HG03039 (cell line): ENCODE measurements around the gene TMPRSS6.

ENCODE experiments used
- ATAC-seq: cut with Tn5 transposase; IDR thresholded peaks from one replicate; pipeline ENCODE4 v1.9.1; 2021; ENCODE audit warnings: mild to moderate bottlenecking, moderate library complexity; ENCODE audit not compliant: unreplicated experiment

Gene TMPRSS6

DNA sequence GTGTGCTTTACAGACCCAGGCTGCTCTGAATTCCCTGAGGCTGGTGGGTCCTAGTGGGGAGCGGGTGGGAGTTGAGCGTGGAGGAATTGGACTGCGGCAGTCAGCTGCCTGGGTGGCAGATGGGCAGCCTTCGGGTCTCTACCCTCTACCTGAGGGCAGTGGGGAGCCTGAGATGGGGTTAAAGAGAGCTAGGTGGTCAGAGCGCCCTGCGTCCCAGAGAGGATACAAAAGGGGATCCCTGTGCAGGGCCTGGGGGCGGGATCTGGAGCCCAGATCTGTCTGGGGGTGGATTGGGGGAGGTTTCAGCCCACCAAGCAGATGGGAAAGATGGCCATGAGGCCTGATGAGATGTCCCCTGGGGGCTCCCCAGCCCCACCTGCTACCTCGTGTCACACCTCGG, 39.8 kb downstream of the TMPRSS6 start:
- ATAC-seq = no peak

DNA sequence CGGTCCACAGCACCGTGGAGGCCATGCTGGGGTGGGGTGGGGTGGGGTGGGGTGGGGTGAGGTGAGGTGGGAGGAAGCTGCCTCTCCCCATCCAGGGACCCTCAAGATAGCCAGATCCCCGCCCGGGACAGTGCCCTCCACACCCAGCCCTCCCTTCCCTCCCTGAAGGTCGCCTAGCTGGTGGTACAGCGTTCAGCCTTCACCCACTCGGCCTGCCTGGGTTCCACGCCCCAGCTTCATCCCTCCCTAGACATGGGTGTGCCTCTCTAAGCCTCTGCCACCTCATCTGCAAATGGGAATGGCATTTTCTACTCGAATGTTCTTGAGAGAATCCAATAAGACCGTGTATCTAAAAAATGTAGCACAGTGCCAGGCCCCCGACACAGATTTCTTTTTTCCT, 40.2 kb downstream of the TMPRSS6 start:
- no peak for ATAC-seq

DNA sequence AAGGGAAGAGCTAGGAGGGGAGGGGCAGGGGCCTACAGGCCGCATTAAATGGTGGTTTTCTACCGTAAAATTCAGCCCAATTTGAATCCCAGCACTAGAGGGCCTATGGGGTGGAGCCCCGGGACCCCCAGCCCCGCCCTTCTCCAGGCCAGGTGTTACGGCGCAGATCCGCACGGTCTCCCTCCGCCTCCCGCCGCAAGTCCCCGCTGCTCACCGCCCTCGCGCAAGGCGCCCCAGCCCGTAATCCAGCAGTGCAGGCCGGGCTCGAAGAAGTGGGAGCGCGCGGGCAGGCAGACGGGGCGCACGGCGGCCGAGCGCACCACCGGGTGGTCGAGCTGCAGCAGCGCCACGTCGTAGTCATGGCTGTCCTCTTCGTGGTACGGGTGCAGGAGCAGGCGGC, 40.7 kb downstream of the TMPRSS6 start:
- ATAC-seq = no peak

DNA sequence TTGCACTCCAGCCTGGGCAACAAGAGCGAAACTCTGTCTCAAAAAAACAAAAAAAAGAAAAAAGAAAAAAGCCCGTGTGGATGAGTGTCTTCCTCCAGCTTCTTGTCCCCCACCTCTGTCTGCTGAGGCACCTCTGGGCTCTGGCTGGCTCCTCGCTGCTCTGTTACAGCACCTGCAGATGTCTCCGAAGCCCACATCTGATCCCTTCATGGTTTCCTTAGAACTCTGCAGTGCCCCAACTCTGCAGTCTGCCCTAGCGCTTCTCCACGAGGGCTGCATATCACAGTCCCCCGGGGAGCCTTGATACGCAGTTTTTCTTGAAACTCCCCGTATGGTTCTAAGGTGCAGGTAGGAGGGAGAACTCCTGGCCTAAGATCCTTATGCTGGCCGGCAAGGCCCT, 42.1 kb downstream of the TMPRSS6 start:
- ATAC-seq = no peak

DNA sequence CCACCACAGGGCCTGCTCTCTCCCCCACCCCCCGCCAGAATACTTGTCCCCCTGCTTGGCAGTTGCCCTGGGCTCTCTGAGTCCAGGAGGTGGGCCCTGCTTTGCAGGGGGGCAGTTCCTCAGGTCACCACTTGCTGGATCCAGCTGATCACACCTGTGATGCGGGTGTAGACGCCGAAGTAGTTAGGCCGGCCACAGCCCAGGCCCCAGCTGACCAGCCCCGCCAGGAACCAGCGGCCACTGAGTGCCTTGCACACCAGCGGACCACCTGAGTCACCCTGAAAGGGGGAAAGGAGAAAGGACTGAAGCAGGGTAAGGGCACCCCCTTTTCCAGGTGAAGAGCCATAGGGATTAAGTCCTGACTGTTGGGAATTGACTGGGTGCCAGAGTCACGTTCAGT, 43.6 kb downstream of the TMPRSS6 start:
- no peak for ATAC-seq

DNA sequence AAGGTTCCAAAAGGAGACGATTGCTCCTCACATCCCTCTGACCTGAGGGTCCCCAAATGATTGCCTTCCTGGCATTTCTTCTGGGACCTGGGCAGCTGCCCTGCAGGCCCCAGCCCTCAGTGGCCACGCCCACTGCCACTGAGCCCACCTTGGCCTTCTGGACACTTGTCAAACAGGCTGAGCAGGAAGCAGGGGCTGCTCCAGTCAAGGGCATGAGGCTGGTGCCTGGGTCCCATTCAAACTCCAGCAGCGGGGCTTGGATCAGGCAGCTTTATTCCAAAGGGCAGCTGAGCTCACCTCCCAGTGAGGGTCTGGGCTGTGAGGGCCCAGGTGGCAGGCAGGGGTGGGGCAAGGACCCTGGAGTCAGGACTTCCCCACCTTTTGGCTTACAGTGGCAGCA, 44.3 kb downstream of the TMPRSS6 start:
- no peak for ATAC-seq

DNA sequence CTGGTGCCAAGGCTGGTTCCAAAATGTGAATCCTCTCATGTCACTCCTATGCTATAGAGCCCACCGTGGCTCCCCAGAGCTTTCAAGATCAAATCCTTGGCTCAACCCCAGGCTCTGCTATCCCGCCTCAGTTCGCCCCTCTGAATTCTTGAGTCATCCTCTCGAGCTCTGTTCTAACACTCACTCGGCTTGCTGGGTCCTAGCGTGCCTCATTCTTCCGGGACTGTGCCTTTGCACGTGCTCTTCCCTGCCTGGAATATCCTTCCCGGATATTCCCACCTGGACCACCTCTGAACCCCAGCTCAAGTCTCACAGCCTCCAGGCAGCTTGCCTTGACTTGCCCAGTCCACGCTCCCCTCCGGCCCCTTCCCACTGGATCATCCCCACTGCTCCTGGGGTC, 45.0 kb downstream of the TMPRSS6 start:
- no peak for ATAC-seq

DNA sequence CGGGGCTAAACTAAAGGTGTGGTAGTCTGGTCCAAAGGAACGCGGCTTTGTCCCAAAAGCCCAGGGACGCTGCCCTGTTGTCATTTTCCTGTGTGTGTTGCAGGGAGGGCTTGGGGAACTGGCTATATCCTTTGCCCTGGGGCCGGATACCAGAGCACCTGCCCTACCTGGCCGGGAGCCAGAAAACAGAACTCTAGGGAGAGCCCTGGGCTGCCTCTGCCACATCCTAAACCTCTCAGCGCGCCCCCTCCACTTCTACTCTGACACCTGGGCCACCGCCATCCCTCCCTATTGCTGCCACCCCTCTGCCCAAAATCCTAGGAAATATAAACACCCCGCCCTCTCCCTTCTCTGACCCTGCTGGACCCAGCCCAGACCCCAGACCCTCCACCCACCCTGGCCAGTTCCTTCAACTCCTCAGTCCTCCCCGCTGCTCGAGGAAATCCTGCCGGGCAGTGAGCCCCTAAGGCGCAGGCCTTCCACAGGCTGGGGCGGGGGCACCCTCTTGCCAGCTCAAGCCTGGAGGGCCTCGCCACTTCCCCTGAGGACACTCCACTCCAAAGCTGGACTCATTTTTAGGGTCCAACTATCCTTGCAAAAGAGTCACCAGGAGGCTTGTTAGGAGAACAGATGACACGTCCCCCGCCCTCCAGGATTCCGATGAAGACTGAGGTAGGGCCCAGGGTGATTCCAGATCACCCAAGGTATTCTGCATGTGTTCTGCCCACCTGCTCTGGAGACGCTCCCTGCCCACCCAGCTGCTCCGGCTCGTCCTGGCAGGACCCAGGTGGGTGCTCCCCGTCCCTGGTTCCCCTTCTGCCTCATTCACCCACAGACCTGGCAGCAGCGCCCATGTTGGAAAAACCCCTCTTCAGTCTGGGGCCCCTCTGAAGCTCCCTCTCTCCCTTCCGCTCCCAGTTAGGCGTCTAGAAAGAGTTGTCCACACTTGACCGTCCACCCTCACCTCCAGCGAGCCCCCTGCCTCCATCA, 45.8 kb downstream of the TMPRSS6 start:
- no peak for ATAC-seq

DNA sequence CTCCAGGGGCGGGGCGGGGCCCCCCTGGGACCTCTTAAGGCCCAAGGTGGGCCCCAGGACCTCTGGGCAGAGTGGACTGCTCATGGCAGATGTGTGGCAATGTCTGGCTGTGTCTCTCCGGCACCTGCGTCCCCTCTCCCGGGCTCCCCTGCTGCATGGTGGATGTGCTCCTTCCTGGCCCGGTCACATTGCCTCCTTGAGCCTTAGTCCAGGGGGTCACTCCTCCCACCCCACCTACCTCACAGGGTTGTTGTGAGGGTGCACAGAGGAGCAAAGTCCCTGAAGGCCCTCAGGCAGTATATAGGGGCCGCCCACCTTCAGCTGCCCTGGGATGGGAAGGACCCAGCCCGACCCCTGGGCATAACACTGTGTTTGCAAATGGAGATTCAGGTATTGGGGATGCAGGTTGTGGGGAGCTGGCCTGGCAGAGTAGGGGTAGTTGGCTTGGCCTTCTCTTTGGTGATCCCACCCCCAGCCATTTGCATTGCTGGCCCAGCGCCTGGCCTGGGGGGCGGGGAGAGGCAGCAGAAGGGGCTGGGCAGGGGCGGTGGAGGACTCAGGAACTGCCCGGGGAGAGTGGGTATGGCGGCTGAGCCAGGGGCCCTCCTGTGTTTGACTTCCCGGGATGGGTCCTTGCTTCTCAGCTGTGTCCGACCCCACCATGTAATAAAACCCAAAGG, 46.7 kb downstream of the TMPRSS6 start:
- ATAC-seq = no peak

DNA sequence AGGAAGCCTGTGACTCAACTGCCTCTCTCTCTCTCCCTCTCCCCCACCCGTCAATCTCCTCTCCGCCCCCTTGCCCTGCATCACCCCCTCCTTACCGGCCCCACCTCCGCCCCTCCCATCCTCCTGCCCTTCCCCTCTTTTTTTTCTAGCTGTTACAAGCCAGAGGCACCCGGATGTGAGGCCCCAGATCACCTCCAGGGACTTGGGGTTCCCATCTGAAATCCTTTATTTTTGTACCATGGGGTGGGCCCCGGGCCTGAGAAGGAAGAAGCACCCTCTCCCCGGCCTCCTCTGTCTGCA, 47.2 kb downstream of the TMPRSS6 start:
- no peak for ATAC-seq

DNA sequence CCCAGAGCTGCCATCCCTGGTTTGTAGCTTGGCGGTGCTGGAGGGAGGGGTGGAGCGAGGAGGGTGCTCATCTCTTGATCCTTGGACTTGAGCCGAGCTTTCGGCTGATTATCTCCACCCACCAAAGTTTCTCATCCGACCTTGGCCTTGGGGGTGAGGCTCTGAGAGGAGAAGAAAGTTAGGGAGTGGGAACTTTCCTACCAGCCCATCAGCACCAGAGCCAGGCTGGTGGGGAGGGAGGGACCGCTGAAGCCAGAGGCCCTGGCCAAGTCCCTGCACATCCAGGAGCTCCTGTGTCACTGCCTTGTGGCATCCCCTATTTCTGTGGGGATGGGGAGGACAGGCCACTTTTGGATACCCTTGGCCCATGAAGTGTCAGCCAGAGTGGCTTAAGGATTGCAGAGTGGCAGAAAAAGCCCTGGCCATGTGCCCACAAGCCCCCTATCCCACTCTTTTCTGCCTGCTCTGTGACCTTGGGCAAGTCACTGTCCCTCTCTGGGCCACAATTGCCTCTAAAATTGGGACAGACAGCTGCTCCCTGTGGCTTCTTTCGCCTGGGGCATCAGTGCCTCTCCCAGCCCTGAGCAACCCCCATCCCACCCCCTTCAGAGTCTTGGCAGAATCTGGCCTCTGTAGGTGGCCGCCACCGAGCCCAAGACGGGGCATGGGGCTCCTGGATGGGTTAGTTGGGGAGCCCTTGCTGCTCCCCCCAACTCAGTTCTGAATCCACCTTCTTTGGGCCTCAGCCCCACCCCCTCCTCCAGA, 47.7 kb downstream of the TMPRSS6 start:
- no peak for ATAC-seq

DNA sequence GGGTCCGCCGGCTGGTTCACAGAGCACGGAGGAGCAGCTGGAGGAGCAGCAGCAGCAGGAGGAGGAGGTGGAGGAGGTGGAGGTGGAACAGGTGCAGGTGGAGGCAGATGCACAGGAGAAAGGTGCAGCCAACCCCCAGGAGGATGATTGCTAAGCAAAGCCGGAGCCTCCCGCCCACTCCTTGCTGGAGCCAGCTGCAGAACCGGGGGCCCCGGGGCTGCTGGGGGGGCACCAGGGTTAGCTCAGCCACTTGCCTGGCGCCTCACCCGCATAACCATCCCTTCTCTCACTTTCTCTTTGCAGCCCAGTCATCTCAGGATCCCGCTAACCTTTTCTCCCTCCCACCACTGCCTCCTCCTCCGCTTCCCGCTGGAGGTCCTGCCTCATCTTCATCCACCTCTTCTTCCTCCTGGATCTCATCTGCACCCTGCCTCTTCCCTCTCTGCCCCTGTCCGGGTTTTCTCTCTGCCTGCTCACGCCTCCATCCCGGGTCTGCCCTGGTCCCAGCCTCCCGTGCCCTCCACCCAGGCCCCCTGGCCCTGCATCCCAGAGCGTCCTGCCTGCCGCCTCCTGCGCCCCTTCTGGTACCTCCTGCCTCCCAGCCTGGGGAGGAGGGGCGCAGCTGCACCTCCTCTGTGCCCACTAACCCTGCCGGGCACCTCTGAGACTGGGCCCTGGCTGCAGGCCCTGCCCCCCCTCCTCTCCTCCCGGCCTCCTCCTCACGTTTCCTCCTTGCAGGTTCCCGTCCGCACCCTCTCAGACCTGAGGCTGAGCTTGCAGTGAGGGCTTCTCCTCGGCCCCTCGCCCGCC, 48.5 kb downstream of the TMPRSS6 start:
- no peak for ATAC-seq

DNA sequence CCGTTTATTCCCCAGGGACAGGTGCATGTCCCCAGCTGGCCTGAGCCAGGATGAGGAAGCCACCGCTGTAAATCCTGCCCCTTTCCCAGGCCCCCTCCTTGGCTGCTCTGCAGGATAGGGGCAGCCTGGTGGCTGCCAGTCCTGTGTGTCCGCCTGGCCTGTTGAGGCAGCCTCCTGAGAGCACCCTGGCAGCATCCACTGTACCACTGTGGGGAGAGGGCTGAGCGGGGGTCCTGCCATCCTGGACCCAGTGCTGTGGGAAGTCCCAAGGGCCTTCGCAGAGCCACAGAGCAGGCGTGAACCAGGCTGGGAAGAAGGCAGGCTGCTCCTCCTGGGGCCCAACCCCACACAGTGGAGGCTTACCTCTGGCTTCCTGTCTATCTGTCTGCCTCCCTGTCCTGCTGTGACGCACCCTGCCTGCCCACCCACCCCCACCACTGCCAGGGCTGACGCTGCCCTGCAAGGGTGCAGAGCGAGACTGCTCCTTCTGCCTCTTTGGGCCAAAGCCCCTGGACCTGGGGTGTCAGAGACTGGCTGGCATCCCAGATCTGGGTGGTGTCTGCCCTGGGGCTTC, 49.5 kb downstream of the TMPRSS6 start:
- no peak for ATAC-seq

DNA sequence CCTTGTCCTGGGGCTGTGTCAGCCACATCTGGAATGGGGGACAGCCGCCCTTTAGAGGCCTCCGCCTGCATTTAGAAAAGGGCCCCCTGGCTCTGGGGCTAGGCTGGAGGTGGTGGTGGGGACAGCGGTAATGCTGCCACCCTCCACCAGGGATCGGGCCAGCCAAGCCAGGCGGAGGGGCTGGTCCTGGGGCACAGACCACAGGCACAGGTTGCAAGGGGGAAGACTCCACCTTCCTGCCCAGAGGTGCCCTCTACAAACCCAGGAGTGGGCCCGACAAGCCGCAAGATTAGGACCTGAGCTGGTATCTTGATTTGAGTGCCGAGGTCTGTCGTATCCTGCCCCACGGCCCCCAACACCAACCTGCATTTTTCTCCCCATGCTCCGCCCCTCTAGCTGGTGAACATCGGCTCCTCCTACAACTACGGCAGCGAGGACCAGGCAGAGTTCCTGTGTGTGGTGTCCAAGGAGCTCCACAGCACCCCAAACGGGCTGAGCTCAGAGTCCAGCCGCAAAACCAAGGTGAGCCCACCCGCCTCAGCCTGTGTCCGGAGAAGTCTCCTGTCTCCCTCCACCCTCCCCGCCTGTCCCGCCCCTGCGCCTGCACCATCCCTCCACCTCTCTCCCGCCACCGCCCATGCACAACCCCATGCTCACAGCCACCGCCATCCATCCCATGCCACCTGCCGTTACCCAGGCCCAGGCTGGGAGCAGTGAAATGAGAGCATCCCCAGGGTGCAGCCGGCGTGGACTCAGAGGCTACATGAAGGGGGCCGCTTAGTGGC, 50.4 kb downstream of the TMPRSS6 start:
- ATAC-seq = no peak

DNA sequence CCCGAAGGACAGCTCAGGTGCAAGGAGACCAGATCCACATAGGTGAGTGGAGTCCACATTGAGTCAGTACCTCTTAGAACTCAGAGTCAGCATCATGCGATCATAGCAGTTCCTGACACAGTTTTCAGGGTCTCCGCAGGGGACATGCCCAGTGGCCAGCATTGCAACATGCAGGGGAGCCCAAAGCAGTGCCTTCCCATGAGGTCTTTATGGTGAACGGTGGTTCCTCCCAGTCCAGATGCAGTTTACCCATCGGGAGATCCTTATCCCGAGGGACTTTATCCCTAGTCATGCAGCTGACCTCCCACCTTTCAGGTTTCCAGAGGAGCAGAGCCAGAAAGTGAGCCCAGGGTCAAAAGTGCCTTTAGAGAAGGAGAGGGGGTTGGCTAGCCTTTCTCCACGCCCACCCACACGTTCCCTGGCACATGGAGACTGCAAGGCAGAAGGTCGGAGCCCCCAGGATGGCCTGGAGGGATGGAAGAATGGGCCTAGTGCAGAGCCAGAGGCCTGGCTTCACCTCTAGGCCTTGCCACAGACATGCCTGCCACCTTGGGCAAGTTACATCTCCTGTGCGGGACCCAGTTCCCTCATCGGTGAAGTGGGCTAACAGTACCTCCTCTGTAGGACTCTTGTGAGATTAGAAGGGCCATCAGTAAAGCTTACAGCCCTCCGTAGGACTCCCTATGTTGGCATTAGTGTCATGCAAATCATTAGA, 51.6 kb downstream of the TMPRSS6 start:
- ATAC-seq = no peak

DNA sequence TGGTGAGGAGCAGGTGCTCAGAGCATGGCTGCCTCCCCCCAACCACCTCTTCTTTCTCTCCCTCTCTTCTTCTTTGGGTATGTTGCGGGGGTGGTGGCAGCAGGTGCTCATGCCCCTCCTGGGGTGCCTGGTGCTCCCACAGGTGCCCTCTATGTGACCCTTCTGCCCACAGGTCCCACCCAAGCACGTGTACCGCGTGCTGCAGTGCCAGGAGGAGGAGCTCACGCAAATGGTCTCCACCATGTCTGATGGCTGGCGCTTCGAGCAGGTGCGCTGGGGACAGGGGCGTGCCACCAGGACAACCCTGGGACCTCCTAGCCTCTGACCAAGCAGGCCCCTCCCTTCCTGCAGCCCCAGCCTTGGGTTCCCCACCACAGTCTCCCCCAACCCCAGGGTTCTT, 52.3 kb downstream of the TMPRSS6 start:
- ATAC-seq = no peak

DNA sequence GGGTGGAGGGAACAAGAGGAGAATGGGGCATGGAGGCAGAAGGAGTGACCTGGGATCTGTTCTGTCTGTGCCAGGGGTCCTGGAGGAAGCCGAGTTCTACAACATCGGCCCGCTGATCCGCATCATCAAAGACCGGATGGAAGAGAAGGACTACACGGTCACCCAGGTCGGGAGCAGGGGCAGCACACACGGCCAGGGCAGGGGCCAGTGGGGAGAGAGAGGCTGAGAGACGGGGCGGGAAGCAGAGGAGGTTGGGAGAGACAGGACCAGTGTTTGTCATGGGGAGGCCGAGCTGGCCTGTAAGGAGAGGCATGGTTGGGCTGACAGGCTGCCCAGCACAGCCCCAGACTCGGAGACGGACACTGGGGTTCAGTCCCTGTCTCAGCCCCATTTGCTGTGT, 53.3 kb downstream of the TMPRSS6 start:
- ATAC-seq = no peak

DNA sequence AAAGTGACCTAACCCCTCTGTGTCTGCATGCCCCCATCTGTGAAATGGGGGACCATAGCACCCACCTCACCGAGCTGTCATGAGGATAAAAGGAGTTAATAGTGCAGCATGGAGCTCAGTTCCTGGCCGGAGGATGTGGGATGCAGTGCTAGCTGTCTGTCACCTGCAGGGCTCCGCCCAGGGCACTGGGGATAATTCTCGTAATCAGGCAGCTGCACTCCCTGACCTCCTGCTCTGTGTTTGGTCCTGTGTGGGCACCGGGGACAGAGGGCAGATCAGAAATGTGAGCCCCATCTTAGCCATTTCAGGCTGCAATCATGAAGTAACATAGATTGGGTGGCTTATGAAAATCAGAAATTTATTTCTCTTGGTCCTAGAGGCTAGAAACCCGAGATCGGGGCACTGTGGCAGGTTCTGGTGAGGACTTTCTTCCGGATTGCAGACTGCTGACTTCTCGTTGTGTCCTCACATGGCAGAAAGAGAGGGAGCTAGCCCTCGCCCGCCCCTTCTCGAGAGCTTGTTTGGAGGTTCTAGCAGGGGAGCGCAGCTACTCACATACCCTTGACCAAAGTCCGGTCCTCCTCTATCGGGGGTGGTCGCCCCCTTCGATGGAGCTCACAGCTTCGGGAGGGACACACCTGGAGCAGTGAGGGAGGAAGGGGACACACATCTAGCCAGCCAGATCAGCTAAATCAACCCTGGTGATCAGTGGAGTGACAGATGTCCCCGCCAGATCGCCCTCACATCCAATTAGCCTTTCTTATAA, 54.7 kb downstream of the TMPRSS6 start:
- ATAC-seq = no peak

DNA sequence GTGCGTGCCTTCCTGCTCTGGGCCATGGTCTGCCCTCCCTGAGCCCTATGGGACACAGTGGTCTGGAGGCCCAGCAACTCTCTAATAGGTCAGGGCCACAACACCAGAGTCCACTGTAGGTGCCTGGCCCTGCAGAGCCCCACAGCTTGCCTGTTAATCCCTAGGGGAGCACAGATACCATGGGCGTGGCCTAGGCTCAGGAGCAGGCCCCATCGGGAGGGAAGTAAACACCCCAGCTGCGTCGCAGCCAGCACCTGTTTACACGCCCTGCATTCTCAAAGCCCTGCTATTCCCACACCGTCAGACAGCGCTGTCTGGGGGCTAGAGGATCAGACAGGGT, 55.5 kb downstream of the TMPRSS6 start:
- no peak for ATAC-seq
